ENCODE measurements around the gene NTNG1. TPM values are rescaled to one million over a fixed set of nuclear protein-coding genes. Genes with fewer than 3 reads are reported as not detected.

NTNG1 gene
- total and polyA plus RNA-seq, 9 donors, result 10.9 to 21.3 (median 13.8) TPM

DNA sequence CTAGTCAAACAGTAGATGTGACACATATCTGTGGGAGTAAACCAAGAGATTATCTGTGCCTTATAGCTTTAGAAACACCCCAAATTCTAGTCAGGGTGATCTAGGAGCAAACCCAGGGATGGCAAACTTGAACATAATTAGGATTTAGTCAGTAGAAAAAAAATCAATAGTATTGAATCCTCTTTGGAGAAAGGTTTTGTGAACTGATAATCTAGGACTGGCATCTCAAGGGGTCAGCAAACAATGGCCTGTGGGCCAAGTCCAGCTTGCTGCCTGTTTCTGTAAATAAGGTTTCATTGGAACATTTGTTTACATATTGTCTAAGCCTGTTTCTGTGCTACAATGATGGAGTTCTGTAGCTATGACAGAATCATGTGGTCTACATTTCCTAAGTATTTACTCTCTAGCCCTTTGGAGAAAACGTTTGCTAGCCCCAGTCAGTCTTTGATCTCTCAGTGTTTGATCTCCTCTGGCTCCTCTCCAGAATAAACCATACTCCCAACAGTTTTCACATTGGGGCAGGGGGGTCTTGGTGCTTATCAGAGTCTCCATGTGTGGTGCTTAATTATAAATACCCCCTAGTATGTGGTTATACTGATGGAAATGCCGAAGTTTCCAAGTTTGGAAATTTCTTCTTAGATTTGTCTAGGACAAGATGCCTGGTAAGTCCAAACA, 385.8 kb downstream of the NTNG1 start:
- Histone ChIP-seq H3K36me3 (ENCODE audit: control insufficient read depth, insufficient read depth, low read length) (no peaks in the 10 kb centered on the region), H3K4me1 (ENCODE audit: control insufficient read depth, insufficient read depth, low read length) (no peaks in the 10 kb centered on the region), H3K27ac (ENCODE audit: low read length) (no peak overlapping the region), H3K9me3 (replicated peaks; ENCODE audit: control insufficient read depth, low read depth, low read length) (no peaks in the 10 kb centered on the region), H3K27me3 (ENCODE audit: control insufficient read depth, insufficient read depth, low read length) (no peaks in the 10 kb centered on the region), H3K4me3 (ENCODE audit: low read length) (no peak overlapping the region)
- DNase-seq, result no peak
- WGBS (ENCODE audit: insufficient coverage), result no CpG with 5 or more reads among the region's 2 CpGs

DNA sequence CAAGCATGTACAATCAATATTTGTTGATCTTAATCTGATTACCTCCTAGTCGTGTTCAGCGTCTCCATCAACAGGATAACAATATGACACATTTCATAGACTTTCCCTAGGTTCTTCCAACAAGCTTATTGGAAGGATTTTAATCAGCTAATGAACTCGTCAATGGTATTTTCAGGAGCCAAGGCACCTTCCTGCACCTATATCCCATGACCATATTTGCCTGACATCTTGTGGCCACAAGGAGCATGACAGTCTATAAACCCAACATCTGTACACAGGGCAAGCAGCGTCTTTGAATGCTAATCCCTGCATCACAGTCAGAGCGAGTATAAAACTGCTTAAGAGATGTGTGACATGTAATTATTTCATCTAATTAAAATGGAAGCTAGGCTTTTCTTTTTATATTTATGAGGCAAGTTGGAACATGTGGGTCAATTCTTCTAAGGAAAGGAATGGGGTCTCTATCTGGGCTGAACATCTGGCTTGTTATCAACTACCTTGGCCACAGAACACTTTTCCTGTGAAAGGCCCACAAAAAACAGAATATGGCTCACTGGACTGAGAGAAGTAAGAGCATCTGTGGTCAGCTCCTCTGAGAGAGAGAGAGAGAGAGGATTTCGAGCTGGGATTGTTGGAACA, 388.8 kb downstream of the NTNG1 start:
- Histone ChIP-seq H3K9me3 (replicated peaks; ENCODE audit: control insufficient read depth, low read depth, low read length) (no peaks in the 10 kb centered on the region), H3K4me3 (ENCODE audit: low read length) (no peak overlapping the region), H3K27ac (ENCODE audit: low read length) (no peak overlapping the region), H3K36me3 (ENCODE audit: control insufficient read depth, insufficient read depth, low read length) (no peaks in the 10 kb centered on the region), H3K4me1 (ENCODE audit: control insufficient read depth, insufficient read depth, low read length) (no peaks in the 10 kb centered on the region), H3K27me3 (ENCODE audit: control insufficient read depth, insufficient read depth, low read length) (no peaks in the 10 kb centered on the region)
- peak; percentile 76 for DNase-seq
- WGBS (ENCODE audit: insufficient coverage), result 17% methylated on average over 2 of the region's 6 CpGs

DNA sequence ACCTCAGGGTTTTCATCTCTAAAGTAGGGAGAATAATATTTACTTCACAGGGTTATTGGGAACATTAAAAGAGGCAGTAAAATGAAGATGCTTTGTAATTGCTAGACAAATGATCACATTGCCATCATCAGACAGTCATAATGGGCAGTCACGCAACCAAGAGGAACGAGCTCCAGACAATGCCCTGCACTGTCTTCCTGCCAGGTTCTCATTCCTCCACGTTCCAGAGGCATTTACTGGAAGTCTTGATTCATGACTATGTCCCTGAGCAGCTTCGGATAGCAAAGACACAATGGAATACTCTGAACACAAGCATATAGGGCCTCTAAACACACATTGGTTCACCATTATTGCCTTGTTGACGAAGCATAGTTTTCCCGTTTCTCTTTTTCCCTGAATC, 389.7 kb downstream of the NTNG1 start:
- no peaks in the 10 kb centered on the region for H3K27me3 ChIP-seq (ENCODE audit: control insufficient read depth, insufficient read depth, low read length)
- H3K9me3 ChIP-seq (replicated peaks; ENCODE audit: control insufficient read depth, low read depth, low read length), result no peaks in the 10 kb centered on the region
- no peak overlapping the region for H3K27ac ChIP-seq (ENCODE audit: low read length)
- DNase-seq, result no peak
- WGBS (ENCODE audit: insufficient coverage), result 51% methylated on average over 5 of the region's 6 CpGs
- no peaks in the 10 kb centered on the region for H3K36me3 ChIP-seq (ENCODE audit: control insufficient read depth, insufficient read depth, low read length)
- H3K4me1 ChIP-seq (ENCODE audit: control insufficient read depth, insufficient read depth, low read length), result peaks cover under 1% of the 10 kb centered on the region
- no peak overlapping the region for H3K4me3 ChIP-seq (ENCODE audit: low read length)

DNA sequence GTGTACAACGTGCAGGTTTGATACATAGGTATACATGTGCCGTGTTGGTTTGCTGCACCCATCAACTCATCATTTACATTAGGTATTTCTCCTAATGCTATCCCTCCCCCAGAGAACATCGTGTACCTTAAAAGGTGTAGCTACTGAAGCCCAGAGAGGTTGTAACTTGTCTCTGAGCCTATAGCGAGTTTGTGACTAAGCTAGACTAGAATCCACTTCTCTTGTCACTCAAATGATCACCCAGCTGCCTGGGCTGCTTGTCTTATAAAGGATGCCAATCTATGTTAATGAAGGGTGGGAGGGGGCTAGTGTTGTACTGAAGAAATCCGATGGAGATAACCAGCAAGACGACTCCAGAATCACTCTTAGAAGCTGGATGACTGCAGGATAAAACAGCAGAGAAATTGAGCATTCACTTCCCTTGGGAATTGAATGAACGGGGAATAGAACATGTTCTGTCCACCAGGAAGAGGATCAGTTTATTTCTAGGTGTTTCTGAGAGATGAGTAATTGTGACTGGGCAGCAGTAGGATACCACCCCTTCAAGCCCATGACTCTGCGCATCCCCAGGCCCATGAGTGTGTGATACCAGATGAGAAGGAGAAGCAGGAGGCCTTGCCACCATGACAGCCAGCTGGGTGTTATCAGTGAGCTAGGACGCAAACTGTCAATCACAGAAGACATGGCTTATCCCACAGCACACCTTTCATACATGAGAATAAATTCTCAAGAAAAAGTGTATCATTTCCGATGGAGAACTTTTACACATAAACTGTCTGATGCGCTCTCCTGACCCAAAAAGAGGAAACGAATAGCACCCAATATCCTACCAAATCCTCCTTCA, 390.4 kb downstream of the NTNG1 start:
- H3K36me3 ChIP-seq (ENCODE audit: control insufficient read depth, insufficient read depth, low read length), result no peaks in the 10 kb centered on the region
- H3K4me1 ChIP-seq (ENCODE audit: control insufficient read depth, insufficient read depth, low read length), result peaks cover 3% of the 10 kb centered on the region
- no peak overlapping the region for H3K4me3 ChIP-seq (ENCODE audit: low read length)
- no peak overlapping the region for H3K27ac ChIP-seq (ENCODE audit: low read length)
- 78% methylated on average over 5 of the region's 12 CpGs for WGBS (ENCODE audit: insufficient coverage)
- no peak for DNase-seq
- H3K27me3 ChIP-seq (ENCODE audit: control insufficient read depth, insufficient read depth, low read length), result no peaks in the 10 kb centered on the region
- no peaks in the 10 kb centered on the region for H3K9me3 ChIP-seq (replicated peaks; ENCODE audit: control insufficient read depth, low read depth, low read length)

DNA sequence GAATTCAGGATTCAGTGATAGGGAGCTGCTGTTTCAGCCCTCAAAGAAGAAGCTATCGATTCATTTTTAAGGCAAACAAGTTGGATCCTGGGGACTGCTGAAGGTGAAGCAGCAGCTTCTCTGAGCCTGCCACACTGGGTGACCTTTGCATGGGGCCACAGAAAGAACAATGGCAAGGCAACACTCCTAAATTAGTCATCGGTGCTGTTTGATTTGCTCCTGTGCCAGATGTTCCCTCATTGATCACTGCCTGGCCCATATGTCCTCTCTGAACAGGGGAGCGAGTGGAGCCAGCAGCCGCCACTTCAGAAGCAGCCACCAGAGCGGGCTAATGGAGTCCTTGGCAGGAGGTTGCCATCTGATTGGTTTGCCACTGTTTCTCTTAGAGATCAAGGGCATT, 391.5 kb downstream of the NTNG1 start:
- no peak overlapping the region for H3K27ac ChIP-seq (ENCODE audit: low read length)
- no peaks in the 10 kb centered on the region for H3K9me3 ChIP-seq (replicated peaks; ENCODE audit: control insufficient read depth, low read depth, low read length)
- no peaks in the 10 kb centered on the region for H3K36me3 ChIP-seq (ENCODE audit: control insufficient read depth, insufficient read depth, low read length)
- H3K4me1 ChIP-seq (ENCODE audit: control insufficient read depth, insufficient read depth, low read length), result peaks cover 3% of the 10 kb centered on the region
- WGBS (ENCODE audit: insufficient coverage), result 73% methylated on average over 5 of the region's 5 CpGs
- DNase-seq, result no peak
- H3K4me3 ChIP-seq (ENCODE audit: low read length), result no peak overlapping the region
- H3K27me3 ChIP-seq (ENCODE audit: control insufficient read depth, insufficient read depth, low read length), result no peaks in the 10 kb centered on the region

Other genes with a start within 250 kb of the NTNG1 start
- gene PRMT6, start 84.4 kb upstream of the NTNG1 start, total RNA-seq, result 11.2 TPM
- 10 to 100 TPM; 16.5 to 23.3 (median 20.5) TPM for gene PRMT6, start 84.4 kb upstream of the NTNG1 start, polyA plus RNA-seq (ENCODE audit: insufficient read depth in 1 of 8, insufficient read length in 8 of 8, low replicate concordance in 1 of 8)